Endothelial cell of umbilical vein (primary cell): ENCODE data around the gene RNASEH2A.

Source experiments
- EZH2 ChIP-seq: IDR thresholded peaks from 2 replicates; pipeline ENCODE4 v1.6.1; 2012; ENCODE audit warnings: borderline replicate concordance, low read depth, mild to moderate bottlenecking, moderate library complexity, low read length, inconsistent platforms; ENCODE audit not compliant: severe bottlenecking
- FOS ChIP-seq: IDR thresholded peaks from 2 replicates; pipeline ENCODE4 v1.6.1; 2011; ENCODE audit warnings: mild to moderate bottlenecking, low read length, moderate library complexity, borderline replicate concordance; ENCODE audit not compliant: insufficient read depth
- GATA2 ChIP-seq: IDR thresholded peaks from 2 replicates; pipeline ENCODE4 v1.7.0; 2011; ENCODE audit warnings: low read depth, mild to moderate bottlenecking, moderate library complexity, mixed read lengths, low read length; ENCODE audit not compliant: insufficient read length, insufficient read depth
- JUN ChIP-seq: IDR thresholded peaks from 2 replicates; pipeline ENCODE4 v1.6.1; 2011; ENCODE audit warnings: borderline replicate concordance, low read depth; ENCODE audit not compliant: insufficient read length, insufficient read depth
- MYC ChIP-seq: IDR thresholded peaks from one replicate; pipeline ENCODE4 v1.6.1; 2011; ENCODE audit warnings: mild to moderate bottlenecking, low read depth, low read length
- POLR2A ChIP-seq: IDR thresholded peaks from 2 replicates; pipeline ENCODE4 v1.6.1; 2012; ENCODE audit warnings: low read depth, mild to moderate bottlenecking, control low read depth, low read length
- POLR2AphosphoS5 ChIP-seq: IDR thresholded peaks from 2 replicates; pipeline ENCODE4 v1.6.1; 2012; ENCODE audit warnings: low read depth, mild to moderate bottlenecking, control low read depth, low read length, moderate library complexity; ENCODE audit not compliant: insufficient read depth
- TF ChIP-seq, protein P1 (sequence below), 2 donors: IDR thresholded peaks; 1 replicate in 1 of 2; 2 replicates in 1 of 2; pipeline ENCODE4 v1.5.1; 2011; ENCODE audit warnings: low read length in 2 of 2, mild to moderate bottlenecking in 2 of 2, moderate library complexity in 2 of 2, control low read depth in 1 of 2, inconsistent platforms in 1 of 2, low read depth in 1 of 2; ENCODE audit not compliant: insufficient read depth in 1 of 2; ENCODE audit errors: extremely low read depth in 1 of 2
- TF ChIP-seq, protein P2 (sequence below): IDR thresholded peaks from 2 replicates; pipeline ENCODE4 v1.6.1; 2011; ENCODE audit not compliant: insufficient read depth, insufficient read length

DNA sequence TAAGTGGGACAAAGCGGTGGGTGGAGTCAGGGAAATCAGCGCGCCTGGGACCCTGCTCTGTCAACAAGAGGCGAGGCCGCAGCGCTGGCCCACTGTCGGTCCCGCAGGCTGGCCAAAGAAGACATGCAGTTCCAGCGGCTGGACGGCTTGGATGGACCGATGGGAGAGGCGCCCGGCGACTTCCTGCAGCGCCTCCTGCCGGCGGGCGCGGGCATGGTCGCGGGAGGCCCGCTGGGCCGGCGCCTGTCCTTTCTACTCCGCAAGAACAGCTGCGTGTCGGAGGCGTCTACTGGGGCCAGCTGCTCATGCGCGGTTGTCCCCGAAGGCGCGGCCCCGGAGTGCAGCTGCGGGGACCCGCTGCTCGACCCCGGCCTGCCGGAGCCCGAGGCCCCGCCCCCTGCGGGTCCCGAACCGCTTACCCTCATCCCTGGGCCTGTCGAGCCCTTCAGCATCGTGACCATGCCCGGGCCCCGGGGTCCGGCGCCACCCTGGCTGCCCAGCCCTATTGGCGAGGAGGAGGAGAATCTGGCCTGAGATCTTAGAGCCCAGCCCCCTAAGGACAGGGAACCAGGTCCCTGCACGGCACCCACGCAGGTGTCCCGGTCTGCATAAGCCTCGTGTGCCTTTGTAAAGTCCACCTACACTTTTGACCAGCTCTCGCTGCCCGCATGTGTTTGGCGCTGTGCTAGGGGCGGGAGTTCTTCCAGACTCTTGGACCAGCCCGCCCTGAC is 48.7 kb upstream of the RNASEH2A start:
- TF ChIP-seq, protein P1, sequence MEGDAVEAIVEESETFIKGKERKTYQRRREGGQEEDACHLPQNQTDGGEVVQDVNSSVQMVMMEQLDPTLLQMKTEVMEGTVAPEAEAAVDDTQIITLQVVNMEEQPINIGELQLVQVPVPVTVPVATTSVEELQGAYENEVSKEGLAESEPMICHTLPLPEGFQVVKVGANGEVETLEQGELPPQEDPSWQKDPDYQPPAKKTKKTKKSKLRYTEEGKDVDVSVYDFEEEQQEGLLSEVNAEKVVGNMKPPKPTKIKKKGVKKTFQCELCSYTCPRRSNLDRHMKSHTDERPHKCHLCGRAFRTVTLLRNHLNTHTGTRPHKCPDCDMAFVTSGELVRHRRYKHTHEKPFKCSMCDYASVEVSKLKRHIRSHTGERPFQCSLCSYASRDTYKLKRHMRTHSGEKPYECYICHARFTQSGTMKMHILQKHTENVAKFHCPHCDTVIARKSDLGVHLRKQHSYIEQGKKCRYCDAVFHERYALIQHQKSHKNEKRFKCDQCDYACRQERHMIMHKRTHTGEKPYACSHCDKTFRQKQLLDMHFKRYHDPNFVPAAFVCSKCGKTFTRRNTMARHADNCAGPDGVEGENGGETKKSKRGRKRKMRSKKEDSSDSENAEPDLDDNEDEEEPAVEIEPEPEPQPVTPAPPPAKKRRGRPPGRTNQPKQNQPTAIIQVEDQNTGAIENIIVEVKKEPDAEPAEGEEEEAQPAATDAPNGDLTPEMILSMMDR (IDR thresholded peaks at IDR 0.05; ENCODE audit: extremely low read depth in 1 of 2, insufficient read depth in 1 of 2, low read depth in 1 of 2, low read length in 2 of 2): peak; percentile 98 to 99
- TF ChIP-seq EZH2 (no peak), POLR2A (no peak), POLR2AphosphoS5 (no peak), GATA2 (no peak), FOS (no peak), JUN (no peak), MYC (no peak)
- TF ChIP-seq, protein P2, sequence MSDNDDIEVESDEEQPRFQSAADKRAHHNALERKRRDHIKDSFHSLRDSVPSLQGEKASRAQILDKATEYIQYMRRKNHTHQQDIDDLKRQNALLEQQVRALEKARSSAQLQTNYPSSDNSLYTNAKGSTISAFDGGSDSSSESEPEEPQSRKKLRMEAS: no peak
